H1 (cell line): Measurements from ENCODE around the gene TMEM254.

Experiments
- CEBPB ChIP-seq: IDR thresholded peaks from 2 replicates; pipeline ENCODE4 v1.6.1; 2012; ENCODE audit warnings: low read depth, low read length
- CHD1 ChIP-seq: IDR thresholded peaks from 2 replicates; pipeline ENCODE4 v1.6.1; 2012; ENCODE audit warnings: low read depth, low read length, improper control_type of control experiment
- EZH2 ChIP-seq: fragments of 200-600 bp; sonication (generic); IDR thresholded peaks from 2 replicates; pipeline ENCODE4 v1.7.1; 2012; ENCODE audit warnings: low read depth, mild to moderate bottlenecking, moderate library complexity, low read length, inconsistent platforms; ENCODE audit not compliant: severe bottlenecking
- JUND ChIP-seq: IDR thresholded peaks from 2 replicates; pipeline ENCODE4 v1.6.1; 2011; ENCODE audit warnings: mild to moderate bottlenecking, improper control_type of control experiment, low read length
- POLR2A ChIP-seq, 2 experiments: IDR thresholded peaks; 1 replicate in 1 of 2; 2 replicates in 1 of 2; pipeline ENCODE4 v1.6.1; 2011; ENCODE audit warnings: low read depth in 2 of 2, low read length in 2 of 2, mild to moderate bottlenecking in 2 of 2; ENCODE audit errors: control extremely low read depth in 1 of 2
- POLR2AphosphoS5 ChIP-seq: IDR thresholded peaks from 2 replicates; pipeline ENCODE4 v1.6.1; 2011; ENCODE audit warnings: low read depth, low read length
- YY1 ChIP-seq: IDR thresholded peaks from 2 replicates; pipeline ENCODE4 v1.6.1; 2011; ENCODE audit warnings: low read depth, mild to moderate bottlenecking, low read length
- TF ChIP-seq, protein P1 (sequence below), 3 experiments: IDR thresholded peaks; 1 replicate in 2 of 3; 2 replicates in 1 of 3; pipeline versions ENCODE4 v1.5.1 to v1.6.1; 2011; ENCODE audit warnings: low read length in 3 of 3, mild to moderate bottlenecking in 3 of 3, inconsistent platforms in 2 of 3, low read depth in 1 of 3, moderate library complexity in 1 of 3; ENCODE audit not compliant: insufficient read depth in 1 of 3; ENCODE audit errors: control extremely low read depth in 1 of 3

DNA sequence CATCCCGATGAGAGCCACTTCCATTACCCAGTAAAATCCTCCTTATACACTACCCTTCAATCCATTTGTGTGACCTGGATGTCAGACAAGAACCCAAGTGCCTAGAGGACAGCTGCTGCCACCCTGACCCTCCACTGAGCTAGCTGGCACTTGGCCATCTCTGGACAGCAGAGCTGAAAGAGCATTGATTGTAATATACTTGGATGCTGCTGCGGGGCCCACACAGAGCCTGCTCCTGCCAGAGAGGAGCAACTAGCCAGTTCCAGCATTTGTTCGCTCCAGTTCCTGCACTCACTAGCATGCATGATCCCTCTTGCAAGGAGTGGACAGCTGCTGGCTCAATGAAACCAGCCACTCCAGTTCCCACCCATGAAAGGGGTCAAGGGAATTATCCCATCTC lies 8.4 kb upstream of the TMEM254 start:
- TF ChIP-seq POLR2A (IDR thresholded peaks at IDR 0.05; ENCODE audit: control extremely low read depth in 1 of 2, low read depth in 2 of 2, low read length in 2 of 2) = no peak
- no peak for TF ChIP-seq CHD1
- TF ChIP-seq, protein P1, sequence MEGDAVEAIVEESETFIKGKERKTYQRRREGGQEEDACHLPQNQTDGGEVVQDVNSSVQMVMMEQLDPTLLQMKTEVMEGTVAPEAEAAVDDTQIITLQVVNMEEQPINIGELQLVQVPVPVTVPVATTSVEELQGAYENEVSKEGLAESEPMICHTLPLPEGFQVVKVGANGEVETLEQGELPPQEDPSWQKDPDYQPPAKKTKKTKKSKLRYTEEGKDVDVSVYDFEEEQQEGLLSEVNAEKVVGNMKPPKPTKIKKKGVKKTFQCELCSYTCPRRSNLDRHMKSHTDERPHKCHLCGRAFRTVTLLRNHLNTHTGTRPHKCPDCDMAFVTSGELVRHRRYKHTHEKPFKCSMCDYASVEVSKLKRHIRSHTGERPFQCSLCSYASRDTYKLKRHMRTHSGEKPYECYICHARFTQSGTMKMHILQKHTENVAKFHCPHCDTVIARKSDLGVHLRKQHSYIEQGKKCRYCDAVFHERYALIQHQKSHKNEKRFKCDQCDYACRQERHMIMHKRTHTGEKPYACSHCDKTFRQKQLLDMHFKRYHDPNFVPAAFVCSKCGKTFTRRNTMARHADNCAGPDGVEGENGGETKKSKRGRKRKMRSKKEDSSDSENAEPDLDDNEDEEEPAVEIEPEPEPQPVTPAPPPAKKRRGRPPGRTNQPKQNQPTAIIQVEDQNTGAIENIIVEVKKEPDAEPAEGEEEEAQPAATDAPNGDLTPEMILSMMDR (IDR thresholded peaks at IDR 0.05; ENCODE audit: control extremely low read depth in 1 of 3, insufficient read depth in 1 of 3, low read depth in 1 of 3, low read length in 3 of 3) = no peak
- TF ChIP-seq JUND = no peak
- no peak for TF ChIP-seq CEBPB
- TF ChIP-seq YY1 = no peak
- no peak for TF ChIP-seq POLR2AphosphoS5
- TF ChIP-seq EZH2 = no peak
